Smooth muscle cell (in vitro differentiated cells): ENCODE data around the gene CPD. TPM values are rescaled to one million over a fixed set of nuclear protein-coding genes. Genes with fewer than 3 reads are reported as not detected.

ENCODE experiments used
- DNase-seq: peaks from one replicate; lab custom pipeline; 2025; ENCODE audit not compliant: unreplicated experiment; lab: John Stamatoyannopoulos, UW
- H2AFZ ChIP-seq: fragments of 200-600 bp; sonication (generic); 2 replicates; pipeline ENCODE4 v1.6.0; 2016; ENCODE audit warnings: antibody characterized with exemption, low read depth, mild to moderate bottlenecking
- H3F3A ChIP-seq: fragments of 200-600 bp; sonication (generic); 2 replicates; pipeline ENCODE4 v1.6.0; 2017; ENCODE audit warnings: antibody characterized with exemption, low read depth
- H3K27ac ChIP-seq: fragments of 200-600 bp; sonication (generic); 2 replicates; pipeline ENCODE4 v1.5.1; 2016; ENCODE audit warnings: low read depth, mild to moderate bottlenecking
- H3K27me3 ChIP-seq: fragments of 200-600 bp; sonication (generic); 2 replicates; pipeline ENCODE4 v1.6.1; 2016; ENCODE audit warnings: low read depth, mild to moderate bottlenecking
- H3K36me3 ChIP-seq: fragments of 200-600 bp; sonication (generic); 2 replicates; pipeline ENCODE4 v1.5.1; 2016; ENCODE audit warnings: low read depth
- H3K4me1 ChIP-seq: fragments of 200-600 bp; sonication (generic); 2 replicates; pipeline ENCODE4 v1.5.1; 2016; ENCODE audit warnings: low read depth
- H3K4me2 ChIP-seq: fragments of 200-600 bp; sonication (generic); 2 replicates; pipeline ENCODE4 v1.6.0; 2016; ENCODE audit warnings: mild to moderate bottlenecking
- H3K4me3 ChIP-seq: fragments of 200-600 bp; sonication (generic); 2 replicates; pipeline ENCODE4 v1.5.1; 2016; ENCODE audit warnings: mild to moderate bottlenecking
- H3K79me2 ChIP-seq: fragments of 200-600 bp; sonication (generic); 2 replicates; pipeline ENCODE4 v1.6.0; 2016; ENCODE audit warnings: low read depth, mild to moderate bottlenecking
- H3K9ac ChIP-seq: fragments of 200-600 bp; sonication (generic); 2 replicates; pipeline ENCODE4 v1.6.0; 2016; ENCODE audit warnings: low read depth
- H3K9me3 ChIP-seq: fragments of 200-600 bp; sonication (generic); replicated peaks from 2 replicates; pipeline ENCODE4 v1.5.1; 2016; ENCODE audit warnings: low read depth
- H4K20me1 ChIP-seq: fragments of 200-600 bp; sonication (generic); 2 replicates; pipeline ENCODE4 v1.6.0; 2016; ENCODE audit warnings: low read depth
- CTCF ChIP-seq: fragments of 200-600 bp; sonication (generic); IDR thresholded peaks from 2 replicates; pipeline ENCODE4 v1.5.1; 2017; ENCODE audit warnings: borderline replicate concordance, mild to moderate bottlenecking, antibody characterized with exemption; ENCODE audit not compliant: insufficient read depth, poor library complexity, severe bottlenecking
- WGBS: methylation state at CpG from one replicate; pipeline ENCODE4 v1.1.7; 2016; ENCODE audit warnings: low lambda C conversion rate; 5-methylcytosine and 5-hydroxymethylcytosine counted together
- polyA plus RNA-seq: library from polyadenylated mRNA; unstranded; fragments of >200 nt; fragmentation: Nextera tagmentation; extraction: Ambion mirVana; gene quantifications from 2 replicates; pipeline ENCODE4 v1.2.1, GENCODE V29; 2016
- total RNA-seq: library from RNA; depleted of rRNA; stranded (reverse); fragments of >200 nt; gene quantifications from 2 replicates; pipeline ENCODE4 v1.2.3, GENCODE V29; 2014

The CPD gene
- total and polyA plus RNA-seq, 2 experiments from 2014 or later, result 16.8 to 68.5 TPM

GRCh38 chr17:30334421-30334820 is 44.3 kb upstream of the CPD start:
- Histone ChIP-seq H3K4me3 (no peak overlapping the region), H3K4me2 (no peak overlapping the region), H2AFZ (no peak overlapping the region), H3K9me3 (no peaks in the 10 kb centered on the region), H3K9ac (no peak overlapping the region), H3K27me3 (no peaks in the 10 kb centered on the region), H4K20me1 (no peaks in the 10 kb centered on the region), H3K36me3 (no peaks in the 10 kb centered on the region), H3K27ac (no peak overlapping the region), H3F3A (no peaks in the 10 kb centered on the region), H3K4me1 (no peaks in the 10 kb centered on the region), H3K79me2 (no peaks in the 10 kb centered on the region)
- no peak for TF ChIP-seq CTCF
- WGBS, result 94% methylated on average over 4 of the region's 4 CpGs
- no peak for DNase-seq

- Histone ChIP-seq H3K9ac (no peak overlapping the region), H3K4me2 (no peak overlapping the region), H2AFZ (no peak overlapping the region), H3K36me3 (no peaks in the 10 kb centered on the region), H3K79me2 (no peaks in the 10 kb centered on the region), H3K27me3 (no peaks in the 10 kb centered on the region), H3K27ac (no peak overlapping the region), H4K20me1 (no peaks in the 10 kb centered on the region), H3K9me3 (no peaks in the 10 kb centered on the region), H3K4me3 (no peak overlapping the region), H3K4me1 (peaks cover 7% of the 10 kb centered on the region), H3F3A (no peaks in the 10 kb centered on the region)
- peak; percentile 53 for TF ChIP-seq CTCF
- no peak for DNase-seq
- WGBS, result 54% methylated on average over 8 of the region's 8 CpGs
Observed at GRCh38 chr17:30336369-30337171, 42.2 kb upstream of the CPD start.

- Histone ChIP-seq H3K27ac (no peak overlapping the region), H3K4me2 (no peak overlapping the region), H3K9ac (no peak overlapping the region), H3K27me3 (no peaks in the 10 kb centered on the region), H3K9me3 (no peaks in the 10 kb centered on the region), H2AFZ (no peak overlapping the region), H3K36me3 (no peaks in the 10 kb centered on the region), H3K4me3 (no peak overlapping the region), H4K20me1 (no peaks in the 10 kb centered on the region), H3F3A (no peaks in the 10 kb centered on the region), H3K4me1 (peaks cover 7% of the 10 kb centered on the region), H3K79me2 (no peaks in the 10 kb centered on the region)
- no peak for TF ChIP-seq CTCF
- 96% methylated on average over 1 of the region's 1 CpG for WGBS
- no peak for DNase-seq
Observed at GRCh38 chr17:30337393-30337999, 41.2 kb upstream of the CPD start.
